GM19468 (cell line): ENCODE measurements around the gene BCL2L13.
"Not testable (repeated sequence)": the region's sequence is repeated elsewhere in the genome, so short reads cannot be mapped to it uniquely, and the experiment has no call there.

Source experiments
- ATAC-seq: cut with Tn5 transposase; IDR thresholded peaks from one replicate; pipeline ENCODE4 v1.9.1; 2021; ENCODE audit warnings: mild to moderate bottlenecking, moderate library complexity, moderate number of reproducible peaks; ENCODE audit not compliant: unreplicated experiment; ENCODE audit errors: extremely low read depth

BCL2L13 gene

GRCh38 chr22:17633998-17634323 lies 4.6 kb upstream of the BCL2L13 start:
- no peak for ATAC-seq

GRCh38 chr22:17634696-17635095 lies 3.9 kb upstream of the BCL2L13 start:
- no peak for ATAC-seq

GRCh38 chr22:17636850-17637249 lies 1.7 kb upstream of the BCL2L13 start:
- ATAC-seq: not testable (repeated sequence)

GRCh38 chr22:17637490-17638181 lies 921 bp upstream of the BCL2L13 start:
- no peak for ATAC-seq

- no peak for ATAC-seq
Observed at GRCh38 chr22:17638182-17638431, 450 bp upstream of the BCL2L13 start.

GRCh38 chr22:17639247-17639741 lies 737 bp downstream of the BCL2L13 start:
- no peak for ATAC-seq

GRCh38 chr22:17641269-17641668 lies 2.7 kb downstream of the BCL2L13 start:
- no peak for ATAC-seq

GRCh38 chr22:17642357-17642756 lies 3.8 kb downstream of the BCL2L13 start:
- not testable (repeated sequence) for ATAC-seq

- ATAC-seq: no peak
Observed at GRCh38 chr22:17647452-17647851, 8.9 kb downstream of the BCL2L13 start.

GRCh38 chr22:17647991-17648390 lies 9.4 kb downstream of the BCL2L13 start:
- ATAC-seq: no peak

- no peak for ATAC-seq
Observed at GRCh38 chr22:17648569-17648968, 10.0 kb downstream of the BCL2L13 start.

- no peak for ATAC-seq
Observed at GRCh38 chr22:17655289-17655688, 16.7 kb downstream of the BCL2L13 start.

- ATAC-seq: no peak
Observed at GRCh38 chr22:17656870-17657395, 18.4 kb downstream of the BCL2L13 start.

GRCh38 chr22:17664414-17665055 lies 26.0 kb downstream of the BCL2L13 start:
- ATAC-seq: no peak

GRCh38 chr22:17665248-17665647 lies 26.7 kb downstream of the BCL2L13 start:
- ATAC-seq: no peak

- no peak for ATAC-seq
Observed at GRCh38 chr22:17665854-17666253, 27.3 kb downstream of the BCL2L13 start.

- not testable (repeated sequence) for ATAC-seq
Observed at GRCh38 chr22:17671521-17672092, 33.0 kb downstream of the BCL2L13 start.

- no peak for ATAC-seq
Observed at GRCh38 chr22:17672417-17672991, 33.9 kb downstream of the BCL2L13 start.

GRCh38 chr22:17674152-17674551 lies 35.6 kb downstream of the BCL2L13 start:
- no peak for ATAC-seq

- ATAC-seq: no peak
Observed at GRCh38 chr22:17675584-17675983, 37.0 kb downstream of the BCL2L13 start.

GRCh38 chr22:17678817-17679385 lies 40.3 kb downstream of the BCL2L13 start:
- no peak for ATAC-seq
